WERI-Rb-1 (cell line): ENCODE measurements around the gene EXOC5.
"Not testable (repeated sequence)": the region's sequence is repeated elsewhere in the genome, so short reads cannot be mapped to it uniquely, and the experiment has no call there.

Experiments
- DNase-seq: peaks from one replicate; pipeline ENCODE4 v3.0.0-alpha.2; 2020
- H3K27ac ChIP-seq: fragments of 250-450 bp; sonication (Bioruptor Pico); 2 replicates; pipeline ENCODE4 v1.5.1; 2020; ENCODE audit warnings: mild to moderate bottlenecking, moderate library complexity
- H3K27me3 ChIP-seq: fragments of 250-450 bp; sonication (Bioruptor Pico); 2 replicates; pipeline ENCODE4 v1.5.1; 2021; ENCODE audit warnings: mild to moderate bottlenecking, low read depth, moderate library complexity; ENCODE audit not compliant: insufficient read depth, severe bottlenecking
- H3K36me3 ChIP-seq: fragments of 250-450 bp; sonication (Bioruptor Pico); 2 replicates; pipeline ENCODE4 v1.5.1; 2020; ENCODE audit warnings: mild to moderate bottlenecking, moderate library complexity
- H3K4me3 ChIP-seq: 2 replicates; pipeline ENCODE4 v1.5.1; 2011; ENCODE audit warnings: low read depth, mild to moderate bottlenecking, control low read depth, low read length
- H3K9me3 ChIP-seq: fragments of 250-450 bp; sonication (Bioruptor Pico); 2 replicates; pipeline ENCODE4 v1.5.1; 2021; ENCODE audit warnings: mild to moderate bottlenecking, moderate library complexity; ENCODE audit not compliant: severe bottlenecking
- CTCF ChIP-seq: IDR thresholded peaks from 2 replicates; pipeline ENCODE4 v1.5.1; 2011; ENCODE audit warnings: low read depth, mild to moderate bottlenecking, control low read depth, inconsistent platforms, low read length

EXOC5 gene

GRCh38 chr14:57262117-57262516 is 6.6 kb downstream of the EXOC5 start:
- Histone ChIP-seq H3K27ac (no peak overlapping the region), H3K27me3 (no peaks in the 10 kb centered on the region), H3K36me3 (peaks cover 4% of the 10 kb centered on the region), H3K4me3 (no peak overlapping the region), H3K9me3 (no peaks in the 10 kb centered on the region)
- no peak for DNase-seq
- no peak for TF ChIP-seq CTCF

GRCh38 chr14:57261604-57262003 is 7.1 kb downstream of the EXOC5 start:
- Histone ChIP-seq H3K36me3 (peaks cover 4% of the 10 kb centered on the region), H3K9me3 (no peaks in the 10 kb centered on the region), H3K27me3 (no peaks in the 10 kb centered on the region), H3K27ac (no peak overlapping the region), H3K4me3 (no peak overlapping the region)
- TF ChIP-seq CTCF, result no peak
- no peak for DNase-seq

- H3K9me3 ChIP-seq, result no peaks in the 10 kb centered on the region
- DNase-seq, result no peak
- H3K36me3 ChIP-seq, result peaks cover 15% of the 10 kb centered on the region
- H3K27ac ChIP-seq, result no peak overlapping the region
- no peak for TF ChIP-seq CTCF
- no peaks in the 10 kb centered on the region for H3K27me3 ChIP-seq
- no peak overlapping the region for H3K4me3 ChIP-seq
Measured at GRCh38 chr14:57259672-57260071, 9.0 kb downstream of the EXOC5 start.

GRCh38 chr14:57258221-57258620 is 10.5 kb downstream of the EXOC5 start:
- not testable (repeated sequence) for DNase-seq, H3K4me3 ChIP-seq, H3K9me3 ChIP-seq, H3K27me3 ChIP-seq, H3K27ac ChIP-seq
- peaks cover 15% of the 10 kb centered on the region for H3K36me3 ChIP-seq

GRCh38 chr14:57254884-57255283 is 13.8 kb downstream of the EXOC5 start:
- Histone ChIP-seq H3K27ac (no peak overlapping the region), H3K27me3 (no peaks in the 10 kb centered on the region), H3K4me3 (no peak overlapping the region), H3K36me3 (peaks cover 15% of the 10 kb centered on the region), H3K9me3 (no peaks in the 10 kb centered on the region)
- DNase-seq, result no peak
- no peak for TF ChIP-seq CTCF

GRCh38 chr14:57246933-57247657 is 21.6 kb downstream of the EXOC5 start:
- Histone ChIP-seq H3K27ac (no peak overlapping the region), H3K27me3 (no peaks in the 10 kb centered on the region), H3K36me3 (peaks cover 40% of the 10 kb centered on the region), H3K4me3 (no peak overlapping the region), H3K9me3 (no peaks in the 10 kb centered on the region)
- DNase-seq, result no peak
- TF ChIP-seq CTCF, result no peak
